ENCODE results near the gene FAM217A. TPM values are rescaled to one million over a fixed set of nuclear protein-coding genes. Genes with fewer than 3 reads are reported as not detected.

FAM217A gene
- total RNA-seq, 1 donor from 2014 or later: not detected

GRCh38 chr6:4041480-4041879, 37.5 kb downstream of the FAM217A start:
- no peak for TF ChIP-seq CTCF (IDR thresholded peaks at IDR 0.05)
- no peaks in the 10 kb centered on the region for H3K27me3 Mint-ChIP-seq (ENCODE audit: low read depth)

GRCh38 chr6:4039348-4039747, 39.6 kb downstream of the FAM217A start:
- H3K27ac Mint-ChIP-seq (ENCODE audit: unreplicated experiment): peak overlapping the region; percentile 13
- no peak for TF ChIP-seq CTCF (IDR thresholded peaks at IDR 0.05)
- H3K27me3 Mint-ChIP-seq (ENCODE audit: low read depth): no peaks in the 10 kb centered on the region
- peaks cover 33% of the 10 kb centered on the region for H3K4me1 Mint-ChIP-seq (ENCODE audit: low read depth)
- H3K36me3 Mint-ChIP-seq (ENCODE audit: low read depth): peaks cover 39% of the 10 kb centered on the region
- DNase-seq (ENCODE audit: low spot score): no peak
- H3K9me3 Mint-ChIP-seq (ENCODE audit: low read depth): no peaks in the 10 kb centered on the region
- H3K4me3 Mint-ChIP-seq (ENCODE audit: unreplicated experiment): no peak overlapping the region

More at GRCh38 chr6:4041480-4041879, 37.5 kb downstream of the FAM217A start:
- H3K27ac Mint-ChIP-seq (ENCODE audit: unreplicated experiment): peak overlapping the region; percentile 30
- no peaks in the 10 kb centered on the region for H3K9me3 Mint-ChIP-seq (ENCODE audit: low read depth)
- H3K4me1 Mint-ChIP-seq (ENCODE audit: low read depth): peaks cover 33% of the 10 kb centered on the region
- no peak for DNase-seq (ENCODE audit: low spot score)
- peaks cover 45% of the 10 kb centered on the region for H3K36me3 Mint-ChIP-seq (ENCODE audit: low read depth)
- no peak overlapping the region for H3K4me3 Mint-ChIP-seq (ENCODE audit: unreplicated experiment)

GRCh38 chr6:4036581-4036980, 42.4 kb downstream of the FAM217A start:
- Mint-ChIP-seq H3K4me1 (ENCODE audit: low read depth) (peaks cover 44% of the 10 kb centered on the region), H3K27ac (ENCODE audit: unreplicated experiment) (no peak overlapping the region), H3K9me3 (ENCODE audit: low read depth) (no peaks in the 10 kb centered on the region), H3K36me3 (ENCODE audit: low read depth) (peaks cover 37% of the 10 kb centered on the region), H3K27me3 (ENCODE audit: low read depth) (no peaks in the 10 kb centered on the region), H3K4me3 (ENCODE audit: unreplicated experiment) (no peak overlapping the region)
- no peak for DNase-seq (ENCODE audit: low spot score)
- TF ChIP-seq CTCF (IDR thresholded peaks at IDR 0.05): no peak

GRCh38 chr6:4032475-4032874, 46.5 kb downstream of the FAM217A start:
- H3K4me1 Mint-ChIP-seq (ENCODE audit: low read depth): peaks cover 13% of the 10 kb centered on the region
- peak overlapping the region; percentile 15 for H3K27ac Mint-ChIP-seq (ENCODE audit: unreplicated experiment)
- peaks cover 21% of the 10 kb centered on the region for H3K36me3 Mint-ChIP-seq (ENCODE audit: low read depth)
- no peak for DNase-seq (ENCODE audit: low spot score)
- H3K27me3 Mint-ChIP-seq (ENCODE audit: low read depth): no peaks in the 10 kb centered on the region
- H3K9me3 Mint-ChIP-seq (ENCODE audit: low read depth): no peaks in the 10 kb centered on the region
- no peak for TF ChIP-seq CTCF (IDR thresholded peaks at IDR 0.05)
- H3K4me3 Mint-ChIP-seq (ENCODE audit: unreplicated experiment): no peak overlapping the region

- peaks cover 20% of the 10 kb centered on the region for H3K4me1 Mint-ChIP-seq (ENCODE audit: low read depth)
- H3K27ac Mint-ChIP-seq (ENCODE audit: unreplicated experiment): no peak overlapping the region
- no peak for DNase-seq (ENCODE audit: low spot score)
- H3K4me3 Mint-ChIP-seq (ENCODE audit: unreplicated experiment): no peak overlapping the region
- H3K9me3 Mint-ChIP-seq (ENCODE audit: low read depth): no peaks in the 10 kb centered on the region
- no peak for TF ChIP-seq CTCF (IDR thresholded peaks at IDR 0.05)
- H3K36me3 Mint-ChIP-seq (ENCODE audit: low read depth): peaks cover 16% of the 10 kb centered on the region
- H3K27me3 Mint-ChIP-seq (ENCODE audit: low read depth): no peaks in the 10 kb centered on the region
These were observed 47.5 kb downstream of the FAM217A start for GRCh38 chr6:4031442-4031841.
